ENCODE results near the gene NEDD8.

NEDD8 gene

GRCh38 chr14:24232121-24232644, at the start of gene NEDD8:
NEDD8 (minus strand) TSS chr14:24232367; CDS start chr14:24232267, 100 bp downstream.
- DNase-seq, result peak in 55 of 56 donors; percentile 79 to 99 (median 94)

- DNase-seq, result no peak
These were observed 49.5 kb upstream of the NEDD8 start for GRCh38 chr14:24281636-24282035.

GRCh38 chr14:24280797-24281460, 48.8 kb upstream of the NEDD8 start:
- no peak for DNase-seq

GRCh38 chr14:24279301-24280186, 47.4 kb upstream of the NEDD8 start:
- peak in 39 of 56 donors; percentile 8 to 60 (median 28) for DNase-seq

- no peak for DNase-seq
These were observed 46.3 kb upstream of the NEDD8 start for GRCh38 chr14:24278424-24278823.

- DNase-seq, result peak in 9 of 56 donors; percentile 4 to 24 (median 10)
These were observed 45.6 kb upstream of the NEDD8 start for GRCh38 chr14:24277606-24278321.

GRCh38 chr14:24277071-24277470, 44.9 kb upstream of the NEDD8 start:
- no peak for DNase-seq

GRCh38 chr14:24274101-24274543, 42.0 kb upstream of the NEDD8 start:
- peak in 2 of 56 donors; percentile 3 to 11 for DNase-seq

- no peak for DNase-seq
These were observed 41.3 kb upstream of the NEDD8 start for GRCh38 chr14:24273422-24273998.

GRCh38 chr14:24272467-24272866, 40.3 kb upstream of the NEDD8 start:
- no peak for DNase-seq

- no peak for DNase-seq
These were observed 39.7 kb upstream of the NEDD8 start for GRCh38 chr14:24271834-24272263.

GRCh38 chr14:24271134-24271833, 39.1 kb upstream of the NEDD8 start, which contains the start of gene RABGGTA:
RABGGTA (minus strand) TSS chr14:24271597; CDS start chr14:24271115, 482 bp downstream.
- DNase-seq, result peak in 55 of 56 donors; percentile 27 to 87 (median 72)

GRCh38 chr14:24270537-24271133, 38.5 kb upstream of the NEDD8 start:
- DNase-seq, result peak in 2 of 56 donors; percentile 41 to 49

GRCh38 chr14:24269910-24270536, 37.9 kb upstream of the NEDD8 start:
- no peak for DNase-seq

- DNase-seq, result no peak
These were observed 37.2 kb upstream of the NEDD8 start for GRCh38 chr14:24269368-24269767.

- DNase-seq, result no peak
These were observed 36.1 kb upstream of the NEDD8 start for GRCh38 chr14:24268225-24268624.

GRCh38 chr14:24267516-24267915, 35.3 kb upstream of the NEDD8 start:
- DNase-seq, result no peak

GRCh38 chr14:24266344-24267244, 34.4 kb upstream of the NEDD8 start:
- DNase-seq, result no peak

Measured in nucleus accumbens (tissue), 56 donors.